ENCODE results near the gene GDPD3.

Gene GDPD3

GRCh38 chr16:30113711-30114333, 485 bp upstream of the GDPD3 start:
- no peak for TF ChIP-seq POLR2AphosphoS5 (IDR thresholded peaks at IDR 0.05; ENCODE audit: low read depth)
- TF ChIP-seq SPI1 (IDR thresholded peaks at IDR 0.05; ENCODE audit: borderline replicate concordance, low read depth): no peak
- TF ChIP-seq GABPA (IDR thresholded peaks at IDR 0.05; ENCODE audit: low read depth): no peak
- no peak for TF ChIP-seq CTCF (IDR thresholded peaks at IDR 0.05; ENCODE audit: insufficient read depth, low read length)
- TF ChIP-seq, protein P1, sequence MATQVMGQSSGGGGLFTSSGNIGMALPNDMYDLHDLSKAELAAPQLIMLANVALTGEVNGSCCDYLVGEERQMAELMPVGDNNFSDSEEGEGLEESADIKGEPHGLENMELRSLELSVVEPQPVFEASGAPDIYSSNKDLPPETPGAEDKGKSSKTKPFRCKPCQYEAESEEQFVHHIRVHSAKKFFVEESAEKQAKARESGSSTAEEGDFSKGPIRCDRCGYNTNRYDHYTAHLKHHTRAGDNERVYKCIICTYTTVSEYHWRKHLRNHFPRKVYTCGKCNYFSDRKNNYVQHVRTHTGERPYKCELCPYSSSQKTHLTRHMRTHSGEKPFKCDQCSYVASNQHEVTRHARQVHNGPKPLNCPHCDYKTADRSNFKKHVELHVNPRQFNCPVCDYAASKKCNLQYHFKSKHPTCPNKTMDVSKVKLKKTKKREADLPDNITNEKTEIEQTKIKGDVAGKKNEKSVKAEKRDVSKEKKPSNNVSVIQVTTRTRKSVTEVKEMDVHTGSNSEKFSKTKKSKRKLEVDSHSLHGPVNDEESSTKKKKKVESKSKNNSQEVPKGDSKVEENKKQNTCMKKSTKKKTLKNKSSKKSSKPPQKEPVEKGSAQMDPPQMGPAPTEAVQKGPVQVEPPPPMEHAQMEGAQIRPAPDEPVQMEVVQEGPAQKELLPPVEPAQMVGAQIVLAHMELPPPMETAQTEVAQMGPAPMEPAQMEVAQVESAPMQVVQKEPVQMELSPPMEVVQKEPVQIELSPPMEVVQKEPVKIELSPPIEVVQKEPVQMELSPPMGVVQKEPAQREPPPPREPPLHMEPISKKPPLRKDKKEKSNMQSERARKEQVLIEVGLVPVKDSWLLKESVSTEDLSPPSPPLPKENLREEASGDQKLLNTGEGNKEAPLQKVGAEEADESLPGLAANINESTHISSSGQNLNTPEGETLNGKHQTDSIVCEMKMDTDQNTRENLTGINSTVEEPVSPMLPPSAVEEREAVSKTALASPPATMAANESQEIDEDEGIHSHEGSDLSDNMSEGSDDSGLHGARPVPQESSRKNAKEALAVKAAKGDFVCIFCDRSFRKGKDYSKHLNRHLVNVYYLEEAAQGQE (IDR thresholded peaks at IDR 0.05; ENCODE audit: insufficient replicate concordance, low read depth): no peak
- Histone ChIP-seq H3K27ac (replicated peaks) (no peak overlapping the region), H3K4me3 (replicated peaks; ENCODE audit: insufficient read depth, low read length) (no peak overlapping the region), H3K27me3 (ENCODE audit: insufficient read depth, poor library complexity, severe bottlenecking) (no peaks in the 10 kb centered on the region)
- no peak for DNase-seq (ENCODE audit: low read depth in 1 of 2, low spot score in 1 of 2)

GRCh38 chr16:30112197-30113030, 923 bp downstream of the GDPD3 start:
- no peak overlapping the region for H3K4me3 ChIP-seq (replicated peaks; ENCODE audit: insufficient read depth, low read length)
- TF ChIP-seq CTCF (IDR thresholded peaks at IDR 0.05; ENCODE audit: insufficient read depth, low read length): peak; percentile 53
- TF ChIP-seq POLR2AphosphoS5 (IDR thresholded peaks at IDR 0.05; ENCODE audit: low read depth): no peak
- H3K27ac ChIP-seq (replicated peaks): no peak overlapping the region
- DNase-seq (ENCODE audit: low read depth in 1 of 2, low spot score in 1 of 2): peak; percentile 52 to 55
- H3K27me3 ChIP-seq (ENCODE audit: insufficient read depth, poor library complexity, severe bottlenecking): no peaks in the 10 kb centered on the region

DNA sequence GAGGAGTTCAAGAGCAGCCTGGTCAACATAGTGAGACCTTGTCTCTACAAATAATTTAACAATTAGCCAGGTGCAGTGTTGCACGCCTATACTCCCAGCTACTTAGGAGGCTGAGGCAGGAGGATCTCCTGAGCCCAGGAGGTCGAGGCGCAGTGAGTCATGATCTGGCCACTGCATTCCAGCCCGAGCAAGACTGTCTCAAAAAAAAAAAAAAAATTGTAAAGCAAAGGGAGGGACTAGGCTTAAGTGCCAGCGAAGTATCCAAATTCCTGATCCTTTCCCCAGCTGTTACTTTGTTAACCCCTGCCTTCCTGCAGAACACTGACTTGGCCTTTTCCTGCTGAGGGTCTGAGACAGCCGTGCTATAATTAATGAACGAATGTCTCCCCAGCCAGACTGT, 2.7 kb downstream of the GDPD3 start:
- no peak for DNase-seq (ENCODE audit: low read depth in 1 of 2, low spot score in 1 of 2)
- H3K27me3 ChIP-seq (ENCODE audit: insufficient read depth, poor library complexity, severe bottlenecking): no peaks in the 10 kb centered on the region
- no peak overlapping the region for H3K4me3 ChIP-seq (replicated peaks; ENCODE audit: insufficient read depth, low read length)
- H3K27ac ChIP-seq (replicated peaks): no peak overlapping the region
- TF ChIP-seq POLR2AphosphoS5 (IDR thresholded peaks at IDR 0.05; ENCODE audit: low read depth) (no peak), SPI1 (IDR thresholded peaks at IDR 0.05; ENCODE audit: borderline replicate concordance, low read depth) (no peak), CTCF (IDR thresholded peaks at IDR 0.05; ENCODE audit: insufficient read depth, low read length) (no peak)

DNA sequence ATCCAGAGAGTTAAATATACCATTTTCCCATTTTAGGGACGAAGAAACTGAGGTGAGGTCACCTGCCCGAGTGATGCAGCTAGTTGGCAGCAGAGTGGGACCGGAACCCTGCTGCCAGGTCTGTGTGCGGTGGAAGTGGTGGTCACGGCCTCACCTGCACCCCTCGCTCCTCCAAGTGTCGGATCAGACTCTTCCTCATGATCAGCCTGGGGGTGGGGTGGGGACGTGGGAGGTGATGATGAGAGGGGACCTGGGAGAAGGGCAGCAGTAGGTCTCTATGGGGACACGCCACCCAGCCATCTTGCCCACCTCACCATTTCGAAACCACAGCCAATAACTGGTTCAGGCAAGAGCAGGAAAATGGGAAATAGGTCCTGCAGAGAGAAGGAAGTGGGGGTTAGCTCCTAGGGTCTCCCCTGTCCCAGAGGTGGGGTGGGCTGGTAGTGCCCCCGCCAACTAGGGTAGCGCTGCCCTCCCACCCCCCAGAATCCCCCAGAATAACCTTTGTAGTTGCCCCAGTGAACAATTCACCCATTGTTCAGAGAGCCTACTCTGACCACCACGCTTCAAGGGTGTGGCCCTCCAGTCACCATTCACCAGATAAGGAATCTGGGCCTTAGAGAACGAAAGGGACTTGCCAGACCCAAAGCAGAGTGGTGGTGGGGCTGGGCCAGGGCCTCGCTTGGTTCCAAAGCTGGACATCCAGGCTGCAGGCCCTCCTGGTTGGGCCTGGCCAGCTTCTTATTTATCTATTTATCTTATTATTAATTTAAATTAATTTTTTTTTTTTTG, 5.1 kb downstream of the GDPD3 start:
- no peak for DNase-seq (ENCODE audit: low read depth in 1 of 2, low spot score in 1 of 2)
- H3K4me3 ChIP-seq (replicated peaks; ENCODE audit: insufficient read depth, low read length): no peak overlapping the region
- TF ChIP-seq SPI1 (IDR thresholded peaks at IDR 0.05; ENCODE audit: borderline replicate concordance, low read depth): no peak
- TF ChIP-seq CTCF (IDR thresholded peaks at IDR 0.05; ENCODE audit: insufficient read depth, low read length): no peak
- TF ChIP-seq GABPA (IDR thresholded peaks at IDR 0.05; ENCODE audit: low read depth): no peak
- TF ChIP-seq, protein P1 (IDR thresholded peaks at IDR 0.05; ENCODE audit: insufficient replicate concordance, low read depth): no peak
- no peak for TF ChIP-seq POLR2AphosphoS5 (IDR thresholded peaks at IDR 0.05; ENCODE audit: low read depth)
- no peak overlapping the region for H3K27ac ChIP-seq (replicated peaks)
- no peaks in the 10 kb centered on the region for H3K27me3 ChIP-seq (ENCODE audit: insufficient read depth, poor library complexity, severe bottlenecking)

Measured in HL-60 (cell line).